Neural cell (in vitro differentiated cells): ENCODE data around the gene FNDC11. TPM values are rescaled to one million over a fixed set of nuclear protein-coding genes. Genes with fewer than 3 reads are reported as not detected.

ENCODE experiments used
- H2AFZ ChIP-seq: fragments of 200-600, 300-800 bp; sonication (generic), shearing (Covaris generic); 2 replicates; pipeline ENCODE4 v1.6.0; 2014; ENCODE audit warnings: low read depth, mild to moderate bottlenecking, antibody characterized with exemption, low read length, moderate library complexity
- H3F3A ChIP-seq: fragments of 200-600 bp; shearing (Covaris generic); 2 replicates; pipeline ENCODE4 v1.6.1; 2016; ENCODE audit warnings: mild to moderate bottlenecking, moderate library complexity, mixed read lengths, antibody characterized with exemption, low read length; ENCODE audit not compliant: insufficient read depth, poor library complexity, severe bottlenecking
- H3K27ac ChIP-seq: fragments of 200-600, 300-800 bp; sonication (generic), shearing (Covaris generic); 2 replicates; pipeline ENCODE4 v1.5.1; 2014; ENCODE audit warnings: mild to moderate bottlenecking, low read length, moderate library complexity
- H3K27me3 ChIP-seq: fragments of 300-800, 200-600 bp; sonication (generic), shearing (Covaris generic); 2 replicates; pipeline ENCODE4 v1.6.0; 2014; ENCODE audit warnings: mild to moderate bottlenecking, low read depth, low read length, moderate library complexity; ENCODE audit not compliant: insufficient read depth
- H3K36me3 ChIP-seq: fragments of 300-800, 200-600 bp; sonication (generic), shearing (Covaris generic); 2 replicates; pipeline ENCODE4 v1.5.1; 2014; ENCODE audit warnings: mild to moderate bottlenecking, antibody characterized with exemption, low read length, moderate library complexity; ENCODE audit not compliant: insufficient read depth
- H3K4me2 ChIP-seq: fragments of 300-800, 200-600 bp; sonication (generic), shearing (Covaris generic); 2 replicates; pipeline ENCODE4 v1.6.0; 2014; ENCODE audit warnings: mild to moderate bottlenecking, low read length
- H3K4me3 ChIP-seq: fragments of 300-800, 200-600 bp; sonication (generic), shearing (Covaris generic); 2 replicates; pipeline ENCODE4 v1.5.1; 2014; ENCODE audit warnings: mild to moderate bottlenecking, low read length, moderate library complexity
- H3K79me2 ChIP-seq: fragments of 200-600 bp; shearing (Covaris generic); replicated peaks from 2 replicates; pipeline ENCODE4 v1.6.0; 2014; ENCODE audit warnings: mild to moderate bottlenecking, low read length, moderate library complexity; ENCODE audit not compliant: insufficient read depth
- H3K9ac ChIP-seq: fragments of 300-800, 200-600 bp; sonication (generic), shearing (Covaris generic); 2 replicates; pipeline ENCODE4 v1.6.1; 2016; ENCODE audit warnings: mild to moderate bottlenecking, low read length, mixed read lengths
- H3K9me2 ChIP-seq: fragments of 200-600 bp; shearing (Covaris generic); 2 replicates; pipeline ENCODE4 v1.6.1; 2016; ENCODE audit warnings: mild to moderate bottlenecking, low read length, mixed read lengths; ENCODE audit not compliant: insufficient read depth
- H3K9me3 ChIP-seq: fragments of 200-600, 300-800 bp; sonication (generic), shearing (Covaris generic); 2 replicates; pipeline ENCODE4 v1.6.1; 2016; ENCODE audit warnings: mild to moderate bottlenecking, mixed run types, low read length, moderate library complexity, mixed read lengths
- H4K20me1 ChIP-seq: fragments of 200-600 bp; shearing (Covaris generic); 2 replicates; pipeline ENCODE4 v1.6.1; 2016; ENCODE audit warnings: mild to moderate bottlenecking, mixed run types; ENCODE audit not compliant: insufficient read depth
- CTCF ChIP-seq: fragments of 450-650 bp; IDR thresholded peaks from 2 replicates; pipeline ENCODE4 v1.5.1; 2014; ENCODE audit warnings: antibody characterized with exemption, mild to moderate bottlenecking, moderate library complexity; ENCODE audit not compliant: poor library complexity, severe bottlenecking
- EP300 ChIP-seq: fragments of 450-650 bp; conservative IDR thresholded peaks from 2 replicates; pipeline ENCODE4 v1.6.1; 2014; ENCODE audit warnings: antibody characterized with exemption, mild to moderate bottlenecking, moderate library complexity; ENCODE audit not compliant: poor library complexity, severe bottlenecking
- EZH2 ChIP-seq: fragments of 200-600, 300-800 bp; shearing (Covaris generic), sonication (generic); IDR thresholded peaks from 2 replicates; pipeline ENCODE4 v1.6.1; 2014; ENCODE audit warnings: antibody characterized with exemption, low read length, borderline replicate concordance, mild to moderate bottlenecking; ENCODE audit not compliant: insufficient read depth, poor library complexity, severe bottlenecking
- MXI1 ChIP-seq: fragments of 450-650 bp; conservative IDR thresholded peaks from 2 replicates; pipeline ENCODE4 v1.6.1; 2014; ENCODE audit warnings: antibody characterized with exemption, mild to moderate bottlenecking; ENCODE audit not compliant: poor library complexity, severe bottlenecking
- POLR2AphosphoS5 ChIP-seq: IDR thresholded peaks from 2 replicates; pipeline ENCODE4 v1.6.1; 2012
- RAD21 ChIP-seq: fragments of 450-650 bp; conservative IDR thresholded peaks from 2 replicates; pipeline ENCODE4 v1.6.1; 2014; ENCODE audit warnings: antibody characterized with exemption, mild to moderate bottlenecking, moderate library complexity
- REST ChIP-seq: IDR thresholded peaks from 2 replicates; pipeline ENCODE4 v1.6.1; 2012; ENCODE audit warnings: borderline replicate concordance
- SMC3 ChIP-seq: fragments of 450-650 bp; conservative IDR thresholded peaks from 2 replicates; pipeline ENCODE4 v1.6.1; 2014; ENCODE audit warnings: antibody characterized with exemption, mild to moderate bottlenecking, moderate library complexity; ENCODE audit not compliant: poor library complexity
- TAF1 ChIP-seq: IDR thresholded peaks from 2 replicates; pipeline ENCODE4 v1.6.1; 2012; ENCODE audit warnings: low read depth
- polyA plus RNA-seq: library from polyadenylated mRNA; depleted of rRNA; stranded (reverse); fragments of >200 nt; gene quantifications from 2 replicates; pipeline ENCODE4 v1.2.3, GENCODE V29; 2014

Gene FNDC11
- polyA plus RNA-seq, 1 donor from 2014 or later: 1.9 TPM

GRCh38 chr20:63546256-63546955 lies 7.6 kb upstream of the FNDC11 start:
- no peak overlapping the region for H3K9ac ChIP-seq

More at GRCh38 chr20:63546256-63546955, 7.6 kb upstream of the FNDC11 start:
- no peaks in the 10 kb centered on the region for H3K36me3 ChIP-seq
- H3K27ac ChIP-seq: no peak overlapping the region
- no peaks in the 10 kb centered on the region for H3K9me2 ChIP-seq
- no peak overlapping the region for H3K4me2 ChIP-seq
- TF ChIP-seq EP300 (no peak), CTCF (no peak), TAF1 (no peak), POLR2AphosphoS5 (no peak), RAD21 (no peak), MXI1 (no peak), EZH2 (no peak), SMC3 (no peak), REST (no peak)
- no peaks in the 10 kb centered on the region for H4K20me1 ChIP-seq
- no peaks in the 10 kb centered on the region for H3K27me3 ChIP-seq
- no peaks in the 10 kb centered on the region for H3K9me3 ChIP-seq
- H3K79me2 ChIP-seq: no peaks in the 10 kb centered on the region
- no peaks in the 10 kb centered on the region for H3F3A ChIP-seq
- H2AFZ ChIP-seq: no peak overlapping the region
- H3K4me3 ChIP-seq: no peak overlapping the region
